K562 (cell line): ENCODE results near the gene CD300LG. TPM values are rescaled to one million over a fixed set of nuclear protein-coding genes. Genes with fewer than 3 reads are reported as not detected.
A peak's percentile ranks its signal among the peaks of the same experiment; 100 is the strongest.

Source experiments
- BDP1 ChIP-seq: IDR thresholded peaks from 3 replicates; pipeline ENCODE4 v1.6.1; 2011; ENCODE audit not compliant: insufficient read length, insufficient read depth
- CHD4 ChIP-seq: fragments of 200-600 bp; sonication (generic); IDR thresholded peaks from 3 replicates; pipeline ENCODE4 v1.6.1; 2012; ENCODE audit warnings: low read depth, mild to moderate bottlenecking, mixed read lengths, low read length, inconsistent platforms; ENCODE audit not compliant: insufficient read depth, insufficient replicate concordance, poor library complexity, severe bottlenecking
- E2F6 ChIP-seq, 2 experiments: IDR thresholded peaks; 2 replicates each; pipeline ENCODE4 v1.6.1; 2011; ENCODE audit warnings: borderline replicate concordance in 1 of 2, control low read depth in 1 of 2, low read depth in 1 of 2, low read length in 1 of 2, mild to moderate bottlenecking in 1 of 2, mixed read lengths in 1 of 2, moderate library complexity in 1 of 2; ENCODE audit not compliant: insufficient read depth in 1 of 2, insufficient read length in 1 of 2, poor library complexity in 1 of 2, severe bottlenecking in 1 of 2; ENCODE audit errors: extremely low read depth in 1 of 2
- ESRRB ChIP-seq: fragments of 250-450 bp; sonication (Bioruptor Pico); IDR thresholded peaks from 2 replicates; pipeline ENCODE4 v1.5.0; 2020; ENCODE audit warnings: mild to moderate bottlenecking, moderate library complexity, borderline replicate concordance
- HNRNPUL1 ChIP-seq: fragments of 200-400 bp; formaldehyde crosslinking; IDR thresholded peaks from 2 replicates; pipeline ENCODE4 v1.6.1; 2017; ENCODE audit warnings: low read length
- KDM1A ChIP-seq, 2 experiments: fragments of 450-650 bp; IDR thresholded peaks; 2 replicates each; pipeline ENCODE4 v1.6.1; 2016; ENCODE audit warnings: mild to moderate bottlenecking in 2 of 2
- MAFK ChIP-seq: IDR thresholded peaks from 2 replicates; pipeline ENCODE4 v1.6.1; 2011; ENCODE audit warnings: low read length, improper control_type of control experiment
- MAX ChIP-seq: sonication (generic); formaldehyde crosslinking; IDR thresholded peaks from 2 replicates; pipeline ENCODE4 v1.9.0; 2022; ENCODE audit warnings: mild to moderate bottlenecking, missing genetic modification reagents
- POLR2G ChIP-seq: fragments of 200-400 bp; formaldehyde crosslinking; IDR thresholded peaks from 2 replicates; pipeline ENCODE4 v1.6.1; 2017; ENCODE audit warnings: low read depth, mild to moderate bottlenecking, antibody characterized with exemption, low read length, moderate library complexity
- PRMT5 ChIP-seq: sonication (generic); formaldehyde crosslinking; IDR thresholded peaks from 2 replicates; pipeline ENCODE4 v1.5.0; 2020; ENCODE audit warnings: missing genetic modification reagents
- SMAD4 ChIP-seq: fragments of 250-450 bp; sonication (Bioruptor Pico); conservative IDR thresholded peaks from 2 replicates; pipeline ENCODE4 v1.8.0; 2021; ENCODE audit warnings: inconsistent platforms, mild to moderate bottlenecking, moderate library complexity
- SMARCB1 ChIP-seq: IDR thresholded peaks from 2 replicates; pipeline ENCODE4 v1.6.1; 2011; ENCODE audit warnings: improper control_type of control experiment, low read depth; ENCODE audit not compliant: insufficient read length
- THAP7 ChIP-seq: fragments of 250-450 bp; sonication (Bioruptor Pico); IDR thresholded peaks from 2 replicates; pipeline ENCODE4 v1.5.0; 2021
- polyA plus RNA-seq, 8 experiments: library from polyadenylated mRNA; depleted of rRNA in 4 of 8; stranded (reverse) in 5 of 8; unstranded in 3 of 8; fragments of >200 nt; fragmentation: Nextera tagmentation in 2 of 8; fragmentation: Illumina TruSeq in 1 of 8; extraction: Ambion mirVana in 2 of 8; extraction: Trizol in 1 of 8; gene quantifications; 2 replicates each; pipeline versions ENCODE4 v1.2.1 to v1.2.3, GENCODE V29; 2011 to 2014; ENCODE audit warnings: inconsistent platforms in 1 of 8, missing spikeins in 1 of 8
- total RNA-seq, 7 experiments: library from RNA; depleted of rRNA in 6 of 7; stranded (reverse); fragments of >200 nt in 6 of 7; fragmentation: Illumina TruSeq in 2 of 7; extraction: Trizol in 2 of 7; gene quantifications; 2 replicates each; pipeline versions ENCODE4 v1.2.1 to v1.2.3, GENCODE V29; 2011 to 2021; ENCODE audit warnings: low replicate concordance in 1 of 7
- TF ChIP-seq, protein P1 (sequence below): fragments of 150-350 bp; IDR thresholded peaks from 2 replicates; pipeline ENCODE4 v1.6.1; 2014; ENCODE audit warnings: low read depth, mild to moderate bottlenecking, low read length, borderline replicate concordance
- TF ChIP-seq, protein P2 (sequence below): IDR thresholded peaks from 2 replicates; pipeline ENCODE4 v1.6.1; 2016; ENCODE audit warnings: missing genetic modification characterization, missing compliant biosample characterization
- TF ChIP-seq, protein P3 (sequence below), 3 experiments: fragments of 200-800 bp in 1 of 3; sonication (Bioruptor generic) in 1 of 3; sonication (generic) in 1 of 3; formaldehyde crosslinking in 1 of 3; IDR thresholded peaks; 2 replicates each; pipeline versions ENCODE4 v1.6.1 to v1.8.0; 2016 to 2022; ENCODE audit warnings: mild to moderate bottlenecking in 2 of 3, missing compliant biosample characterization in 2 of 3, missing genetic modification characterization in 2 of 3, missing genetic modification reagents in 1 of 3

Gene CD300LG
- total and polyA plus RNA-seq, 9 of the 15 experiments (the other 6 are each of a cell fraction or from before 2014, with no cell fraction given) = not detected

DNA sequence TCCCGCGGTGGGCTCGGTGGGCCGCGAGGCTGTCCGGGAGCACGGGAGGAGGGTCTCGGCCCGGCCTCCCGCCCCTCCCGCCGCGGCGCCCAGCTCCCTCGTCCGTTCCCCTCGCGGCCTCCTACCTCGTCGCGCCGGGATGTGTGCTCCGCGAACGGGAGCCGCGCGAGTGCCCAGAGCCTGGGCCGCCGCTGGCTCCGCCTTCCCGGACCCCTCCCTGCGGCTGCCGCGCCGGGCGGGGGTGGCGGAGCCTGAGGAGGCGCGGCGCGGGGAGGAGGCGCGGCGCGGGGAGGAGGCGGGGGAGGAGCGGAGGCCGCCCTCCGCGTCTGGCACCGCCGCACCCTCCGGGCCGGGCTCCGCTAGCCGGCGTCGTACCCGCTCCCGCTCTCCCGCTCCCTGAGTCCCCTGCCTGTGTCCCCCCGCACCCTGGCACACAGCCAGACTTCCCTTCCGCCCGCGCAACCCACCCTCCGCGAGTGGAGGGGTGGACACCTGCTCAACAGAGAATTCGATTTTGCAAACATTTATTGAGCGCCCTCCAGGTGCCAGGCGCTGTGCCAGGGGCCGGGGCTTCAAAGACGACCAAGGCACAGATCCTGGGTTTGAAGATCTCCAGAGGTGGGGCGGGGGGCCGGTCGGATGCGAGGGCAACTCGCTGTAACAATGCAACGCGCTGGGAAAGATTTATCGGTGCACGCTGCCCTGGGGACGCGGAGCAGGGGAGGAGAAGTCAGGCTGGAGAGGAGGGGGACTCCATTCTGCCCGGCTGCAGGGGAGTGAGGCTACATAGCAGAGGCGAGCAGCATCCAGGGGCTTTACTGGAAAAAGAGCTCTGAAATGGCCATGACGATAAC, 13.8 kb upstream of the CD300LG start, which contains the start of gene MPP3 (continued):
- TF ChIP-seq ESRRB (CRISPR knock-in tag) (no peak), POLR2G (peak; percentile 83), HNRNPUL1 (no peak), CHD4 (no peak), SMAD4 (CRISPR knock-in tag) (peak; percentile 70; the same call in 1 of the 2 replicates), SMARCB1 (no peak), BDP1 (no peak), MAFK (no peak), THAP7 (CRISPR knock-in tag) (no peak), KDM1A (IDR thresholded peaks at IDR 0.05) (no peak), E2F6 (IDR thresholded peaks at IDR 0.05; ENCODE audit: borderline replicate concordance in 1 of 2, extremely low read depth in 1 of 2, insufficient read depth in 1 of 2, insufficient read length in 1 of 2, low read depth in 1 of 2, low read length in 1 of 2, poor library complexity in 1 of 2, severe bottlenecking in 1 of 2) (peak; percentile 16 to 71), MAX (CRISPR knock-in tag) (no peak), PRMT5 (no peak)
- TF ChIP-seq, protein P1, sequence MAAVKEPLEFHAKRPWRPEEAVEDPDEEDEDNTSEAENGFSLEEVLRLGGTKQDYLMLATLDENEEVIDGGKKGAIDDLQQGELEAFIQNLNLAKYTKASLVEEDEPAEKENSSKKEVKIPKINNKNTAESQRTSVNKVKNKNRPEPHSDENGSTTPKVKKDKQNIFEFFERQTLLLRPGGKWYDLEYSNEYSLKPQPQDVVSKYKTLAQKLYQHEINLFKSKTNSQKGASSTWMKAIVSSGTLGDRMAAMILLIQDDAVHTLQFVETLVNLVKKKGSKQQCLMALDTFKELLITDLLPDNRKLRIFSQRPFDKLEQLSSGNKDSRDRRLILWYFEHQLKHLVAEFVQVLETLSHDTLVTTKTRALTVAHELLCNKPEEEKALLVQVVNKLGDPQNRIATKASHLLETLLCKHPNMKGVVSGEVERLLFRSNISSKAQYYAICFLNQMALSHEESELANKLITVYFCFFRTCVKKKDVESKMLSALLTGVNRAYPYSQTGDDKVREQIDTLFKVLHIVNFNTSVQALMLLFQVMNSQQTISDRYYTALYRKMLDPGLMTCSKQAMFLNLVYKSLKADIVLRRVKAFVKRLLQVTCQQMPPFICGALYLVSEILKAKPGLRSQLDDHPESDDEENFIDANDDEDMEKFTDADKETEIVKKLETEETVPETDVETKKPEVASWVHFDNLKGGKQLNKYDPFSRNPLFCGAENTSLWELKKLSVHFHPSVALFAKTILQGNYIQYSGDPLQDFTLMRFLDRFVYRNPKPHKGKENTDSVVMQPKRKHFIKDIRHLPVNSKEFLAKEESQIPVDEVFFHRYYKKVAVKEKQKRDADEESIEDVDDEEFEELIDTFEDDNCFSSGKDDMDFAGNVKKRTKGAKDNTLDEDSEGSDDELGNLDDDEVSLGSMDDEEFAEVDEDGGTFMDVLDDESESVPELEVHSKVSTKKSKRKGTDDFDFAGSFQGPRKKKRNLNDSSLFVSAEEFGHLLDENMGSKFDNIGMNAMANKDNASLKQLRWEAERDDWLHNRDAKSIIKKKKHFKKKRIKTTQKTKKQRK = no peak
- TF ChIP-seq, protein P2, sequence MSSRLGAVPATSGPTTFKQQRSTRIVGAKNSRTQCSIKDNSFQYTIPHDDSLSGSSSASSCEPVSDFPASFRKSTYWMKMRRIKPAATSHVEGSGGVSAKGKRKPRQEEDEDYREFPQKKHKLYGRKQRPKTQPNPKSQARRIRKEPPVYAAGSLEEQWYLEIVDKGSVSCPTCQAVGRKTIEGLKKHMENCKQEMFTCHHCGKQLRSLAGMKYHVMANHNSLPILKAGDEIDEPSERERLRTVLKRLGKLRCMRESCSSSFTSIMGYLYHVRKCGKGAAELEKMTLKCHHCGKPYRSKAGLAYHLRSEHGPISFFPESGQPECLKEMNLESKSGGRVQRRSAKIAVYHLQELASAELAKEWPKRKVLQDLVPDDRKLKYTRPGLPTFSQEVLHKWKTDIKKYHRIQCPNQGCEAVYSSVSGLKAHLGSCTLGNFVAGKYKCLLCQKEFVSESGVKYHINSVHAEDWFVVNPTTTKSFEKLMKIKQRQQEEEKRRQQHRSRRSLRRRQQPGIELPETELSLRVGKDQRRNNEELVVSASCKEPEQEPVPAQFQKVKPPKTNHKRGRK (tag) = no peak
- TF ChIP-seq, protein P3, sequence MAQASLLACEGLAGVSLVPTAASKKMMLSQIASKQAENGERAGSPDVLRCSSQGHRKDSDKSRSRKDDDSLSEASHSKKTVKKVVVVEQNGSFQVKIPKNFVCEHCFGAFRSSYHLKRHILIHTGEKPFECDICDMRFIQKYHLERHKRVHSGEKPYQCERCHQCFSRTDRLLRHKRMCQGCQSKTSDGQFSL (CRISPR knock-in tag; IDR thresholded peaks at IDR 0.05) = 0 out of 2 replicates have a peak, but pooled peaks have one; percentile 35
- TF ChIP-seq, protein P3 (tag; IDR thresholded peaks at IDR 0.05) = no peak
